NCI-H524 (cell line): ENCODE results near the gene CGNL1.

Experiments
- DNase-seq, 2 experiments: peaks; one replicate each; lab custom pipeline; 2025; lab: John Stamatoyannopoulos, UW

Gene CGNL1

GRCh38 chr15:57385923-57386390 lies 9.7 kb downstream of the CGNL1 start:
- no peak for DNase-seq

- DNase-seq: peak in 1 of 2 experiments; percentile 43
Observed at GRCh38 chr15:57386976-57387375, 10.7 kb downstream of the CGNL1 start.

- DNase-seq: peak in 1 of 2 experiments; percentile 40
Observed at GRCh38 chr15:57387564-57388076, 11.3 kb downstream of the CGNL1 start.

GRCh38 chr15:57388464-57388863 lies 12.2 kb downstream of the CGNL1 start:
- no peak for DNase-seq

GRCh38 chr15:57389991-57390390 lies 13.7 kb downstream of the CGNL1 start:
- no peak for DNase-seq

- DNase-seq: no peak
Observed at GRCh38 chr15:57390583-57390982, 14.3 kb downstream of the CGNL1 start.

- DNase-seq: no peak
Observed at GRCh38 chr15:57391537-57391936, 15.2 kb downstream of the CGNL1 start.

- no peak for DNase-seq
Observed at GRCh38 chr15:57393061-57393460, 16.8 kb downstream of the CGNL1 start.

- peak; percentile 15 to 56 for DNase-seq
Observed at GRCh38 chr15:57395292-57395691, 19.0 kb downstream of the CGNL1 start.

GRCh38 chr15:57398336-57398735 lies 22.0 kb downstream of the CGNL1 start:
- DNase-seq: no peak

- no peak for DNase-seq
Observed at GRCh38 chr15:57401546-57401945, 25.2 kb downstream of the CGNL1 start.

GRCh38 chr15:57403017-57403416 lies 26.7 kb downstream of the CGNL1 start:
- DNase-seq: no peak

- DNase-seq: no peak
Observed at GRCh38 chr15:57403566-57404325, 27.4 kb downstream of the CGNL1 start.

- DNase-seq: no peak
Observed at GRCh38 chr15:57405133-57405532, 28.8 kb downstream of the CGNL1 start.

GRCh38 chr15:57406062-57406772 lies 29.9 kb downstream of the CGNL1 start:
- DNase-seq: peak; percentile 60 to 75

GRCh38 chr15:57410373-57410772 lies 34.1 kb downstream of the CGNL1 start:
- no peak for DNase-seq

- no peak for DNase-seq
Observed at GRCh38 chr15:57411945-57412768, 35.9 kb downstream of the CGNL1 start.

- DNase-seq: no peak
Observed at GRCh38 chr15:57415602-57416001, 39.3 kb downstream of the CGNL1 start.

GRCh38 chr15:57418635-57419034 lies 42.3 kb downstream of the CGNL1 start:
- no peak for DNase-seq

- DNase-seq: no peak
Observed at GRCh38 chr15:57419335-57419734, 43.0 kb downstream of the CGNL1 start.

GRCh38 chr15:57421110-57421509 lies 44.8 kb downstream of the CGNL1 start:
- no peak for DNase-seq

GRCh38 chr15:57421551-57421950 lies 45.2 kb downstream of the CGNL1 start:
- no peak for DNase-seq
